ENCODE data around the gene CHRM3. TPM values are rescaled to one million over a fixed set of nuclear protein-coding genes. Genes with fewer than 3 reads are reported as not detected.

The CHRM3 gene
- total RNA-seq, 1 experiment from 2014 or later, result 2.3 TPM

DNA sequence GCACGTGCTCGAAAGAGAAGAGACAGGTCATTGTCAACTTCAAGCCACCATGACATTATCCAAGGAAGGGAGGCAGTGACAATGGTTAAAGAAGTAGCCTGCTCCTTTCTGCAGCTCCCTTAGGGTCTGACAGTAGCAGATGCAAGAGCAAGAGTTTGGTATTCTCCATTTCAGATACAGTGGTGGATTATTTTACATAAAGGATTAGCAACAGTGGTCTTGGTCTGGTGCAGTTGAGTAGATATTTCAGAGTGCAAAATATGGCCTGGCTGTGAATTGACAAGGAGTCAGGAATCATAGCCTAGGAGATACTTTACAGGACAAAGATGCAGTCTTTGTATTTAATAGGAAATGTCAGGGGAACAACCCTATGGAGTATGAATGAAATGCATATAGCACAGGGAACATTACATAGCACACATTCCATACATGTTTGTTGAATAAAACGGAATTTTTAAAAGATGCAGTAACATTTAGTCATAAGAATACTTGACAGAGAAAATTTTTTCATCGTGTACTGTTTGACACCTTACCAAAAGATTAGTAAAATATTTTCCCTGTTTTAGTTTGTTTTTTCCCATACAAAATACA lies 41.8 kb downstream of the CHRM3 start:
- H3K4me1 Mint-ChIP-seq (ENCODE audit: low read depth, unreplicated experiment), result peaks cover 14% of the 10 kb centered on the region
- no peak for DNase-seq
- no peak overlapping the region for H3K27ac Mint-ChIP-seq (ENCODE audit: unreplicated experiment)
- CTCF ChIA-PET, result no interaction called here
- no peaks in the 10 kb centered on the region for H3K27me3 Mint-ChIP-seq (ENCODE audit: unreplicated experiment)
- intact Hi-C loops (cut with micrococcal nuclease; ENCODE audit: unreplicated experiment), result no loop called here
- TF ChIP-seq, protein P1, sequence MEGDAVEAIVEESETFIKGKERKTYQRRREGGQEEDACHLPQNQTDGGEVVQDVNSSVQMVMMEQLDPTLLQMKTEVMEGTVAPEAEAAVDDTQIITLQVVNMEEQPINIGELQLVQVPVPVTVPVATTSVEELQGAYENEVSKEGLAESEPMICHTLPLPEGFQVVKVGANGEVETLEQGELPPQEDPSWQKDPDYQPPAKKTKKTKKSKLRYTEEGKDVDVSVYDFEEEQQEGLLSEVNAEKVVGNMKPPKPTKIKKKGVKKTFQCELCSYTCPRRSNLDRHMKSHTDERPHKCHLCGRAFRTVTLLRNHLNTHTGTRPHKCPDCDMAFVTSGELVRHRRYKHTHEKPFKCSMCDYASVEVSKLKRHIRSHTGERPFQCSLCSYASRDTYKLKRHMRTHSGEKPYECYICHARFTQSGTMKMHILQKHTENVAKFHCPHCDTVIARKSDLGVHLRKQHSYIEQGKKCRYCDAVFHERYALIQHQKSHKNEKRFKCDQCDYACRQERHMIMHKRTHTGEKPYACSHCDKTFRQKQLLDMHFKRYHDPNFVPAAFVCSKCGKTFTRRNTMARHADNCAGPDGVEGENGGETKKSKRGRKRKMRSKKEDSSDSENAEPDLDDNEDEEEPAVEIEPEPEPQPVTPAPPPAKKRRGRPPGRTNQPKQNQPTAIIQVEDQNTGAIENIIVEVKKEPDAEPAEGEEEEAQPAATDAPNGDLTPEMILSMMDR (IDR thresholded peaks at IDR 0.05; ENCODE audit: unreplicated experiment), result no peak
- H3K9me3 Mint-ChIP-seq (ENCODE audit: low read depth, unreplicated experiment), result no peaks in the 10 kb centered on the region
- no peak overlapping the region for H3K4me3 Mint-ChIP-seq (ENCODE audit: low read depth, unreplicated experiment)
- no peaks in the 10 kb centered on the region for H3K36me3 Mint-ChIP-seq (ENCODE audit: insufficient read depth, unreplicated experiment)
- no TSS peak for BruUV-seq (replicated peaks)

GRCh38 chr1:239429163-239429562 lies 42.8 kb downstream of the CHRM3 start:
- TF ChIP-seq, protein P1 (IDR thresholded peaks at IDR 0.05; ENCODE audit: unreplicated experiment), result no peak
- Mint-ChIP-seq H3K4me3 (ENCODE audit: low read depth, unreplicated experiment) (no peak overlapping the region), H3K9me3 (ENCODE audit: low read depth, unreplicated experiment) (no peaks in the 10 kb centered on the region), H3K27ac (ENCODE audit: unreplicated experiment) (no peak overlapping the region), H3K36me3 (ENCODE audit: insufficient read depth, unreplicated experiment) (no peaks in the 10 kb centered on the region), H3K4me1 (ENCODE audit: low read depth, unreplicated experiment) (peaks cover 14% of the 10 kb centered on the region), H3K27me3 (ENCODE audit: unreplicated experiment) (no peaks in the 10 kb centered on the region)
- intact Hi-C loops (cut with micrococcal nuclease; ENCODE audit: unreplicated experiment), result no loop called here
- no peak for DNase-seq
- BruUV-seq (replicated peaks), result no TSS peak
- CTCF ChIA-PET, result interaction anchor here (0.7 kb wide), 1 partner anchor 147 kb away, joined by 3 read pairs; no protein-coding TSS in a partner anchor

DNA sequence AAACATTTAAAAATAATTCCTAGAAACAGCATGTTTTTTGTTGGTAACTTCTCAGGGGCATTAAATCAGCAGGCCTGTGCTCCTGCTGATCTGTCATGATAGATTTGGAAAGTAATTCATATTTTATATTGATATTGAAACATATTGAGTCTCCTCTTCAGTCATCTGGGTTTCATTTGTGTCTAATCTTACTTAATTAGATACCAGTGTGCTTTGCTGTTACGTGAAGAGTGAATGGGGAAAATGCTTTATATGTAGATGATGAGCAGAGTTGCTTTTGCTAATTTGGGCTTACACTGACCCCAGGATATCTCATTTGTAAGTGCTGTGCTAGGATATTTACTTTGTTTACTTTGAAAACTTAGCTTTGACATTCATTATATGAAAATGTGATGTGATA lies 45.9 kb downstream of the CHRM3 start:
- Mint-ChIP-seq H3K9me3 (ENCODE audit: low read depth, unreplicated experiment) (peaks cover 2% of the 10 kb centered on the region), H3K27me3 (ENCODE audit: unreplicated experiment) (no peaks in the 10 kb centered on the region), H3K27ac (ENCODE audit: unreplicated experiment) (no peak overlapping the region), H3K36me3 (ENCODE audit: insufficient read depth, unreplicated experiment) (no peaks in the 10 kb centered on the region), H3K4me1 (ENCODE audit: low read depth, unreplicated experiment) (peaks cover 11% of the 10 kb centered on the region), H3K4me3 (ENCODE audit: low read depth, unreplicated experiment) (no peak overlapping the region)
- TF ChIP-seq, protein P1 (IDR thresholded peaks at IDR 0.05; ENCODE audit: unreplicated experiment), result no peak
- intact Hi-C loops (cut with micrococcal nuclease; ENCODE audit: unreplicated experiment), result no loop called here
- CTCF ChIA-PET, result no interaction called here
- BruUV-seq (replicated peaks), result no TSS peak
- no peak for DNase-seq

- no peak for DNase-seq
- CTCF ChIA-PET, result no interaction called here
- peaks cover 4% of the 10 kb centered on the region for H3K9me3 Mint-ChIP-seq (ENCODE audit: low read depth, unreplicated experiment)
- H3K4me3 Mint-ChIP-seq (ENCODE audit: low read depth, unreplicated experiment), result no peak overlapping the region
- no peaks in the 10 kb centered on the region for H3K4me1 Mint-ChIP-seq (ENCODE audit: low read depth, unreplicated experiment)
- intact Hi-C loops (cut with micrococcal nuclease; ENCODE audit: unreplicated experiment), result no loop called here
- BruUV-seq (replicated peaks), result no TSS peak
- TF ChIP-seq, protein P1 (IDR thresholded peaks at IDR 0.05; ENCODE audit: unreplicated experiment), result no peak
- no peak overlapping the region for H3K27ac Mint-ChIP-seq (ENCODE audit: unreplicated experiment)
- H3K36me3 Mint-ChIP-seq (ENCODE audit: insufficient read depth, unreplicated experiment), result no peaks in the 10 kb centered on the region
- no peaks in the 10 kb centered on the region for H3K27me3 Mint-ChIP-seq (ENCODE audit: unreplicated experiment)
Measured at GRCh38 chr1:239434181-239434580, 47.8 kb downstream of the CHRM3 start.
